Ascending aorta (tissue), 2 donors: ENCODE data around the gene DTHD1. TPM values are rescaled to one million over a fixed set of nuclear protein-coding genes. Genes with fewer than 3 reads are reported as not detected.

Source experiments
- DNase-seq, 2 donors: peaks; one replicate each; pipeline ENCODE4 v3.0.0-alpha.2; 2019; ENCODE audit warnings: low spot score in 2 of 2
- H3K27ac ChIP-seq, 2 donors: fragments of 200-600 bp; sonication (generic); one replicate each; pipeline ENCODE4 v1.5.1; 2016 to 2017; ENCODE audit warnings: mild to moderate bottlenecking in 1 of 2
- H3K27me3 ChIP-seq: fragments of 200-600 bp; sonication (generic); one replicate; pipeline ENCODE4 v1.5.1; 2017
- H3K36me3 ChIP-seq, 2 donors: fragments of 200-600 bp; sonication (generic); one replicate each; pipeline ENCODE4 v1.5.1; 2016
- H3K4me1 ChIP-seq, 2 donors: fragments of 200-600 bp; sonication (generic); one replicate each; pipeline ENCODE4 v1.5.1; 2016 to 2017; ENCODE audit warnings: mild to moderate bottlenecking in 1 of 2
- H3K4me3 ChIP-seq, 2 donors: fragments of 200-600 bp; sonication (generic); one replicate each; pipeline ENCODE4 v1.5.1; 2016 to 2017; ENCODE audit warnings: mild to moderate bottlenecking in 1 of 2
- H3K9me3 ChIP-seq, 2 donors: fragments of 200-600 bp; sonication (generic); one replicate each; pipeline ENCODE4 v1.5.1; 2016
- CTCF ChIP-seq, 3 experiments: fragments of 200-600 bp in 2 of 3; fragments of 450-650 bp in 1 of 3; sonication (generic) in 2 of 3; IDR thresholded peaks; one replicate each; pipeline ENCODE4 v1.5.1; 2016 to 2019; ENCODE audit warnings: antibody characterized with exemption in 3 of 3, mild to moderate bottlenecking in 1 of 3, moderate library complexity in 1 of 3
- intact Hi-C: fragments of 100-400 bp; cut with DNase I; formaldehyde crosslinking; loops from one replicate; pipeline ENCODE4 v1.15.1; 2023
- total RNA-seq: library from RNA; depleted of rRNA; stranded (reverse); fragments of >200 nt; gene quantifications from one replicate; pipeline ENCODE4 v1.1.0, GENCODE V29; 2016

DTHD1 gene
- total RNA-seq, 1 donor from 2014 or later: not detected

- Histone ChIP-seq H3K27ac (no peak overlapping the region), H3K4me1 (no peaks in the 10 kb centered on the region), H3K36me3 (no peaks in the 10 kb centered on the region), H3K4me3 (no peak overlapping the region), H3K9me3 (peaks cover 0 to 4% of the 10 kb centered on the region in 2 donors), H3K27me3 (no peaks in the 10 kb centered on the region)
- intact Hi-C loops: no loop called here
- no peak for TF ChIP-seq CTCF (IDR thresholded peaks at IDR 0.05)
- DNase-seq: no peak
Observed at GRCh38 chr4:36374836-36375511, 93.6 kb downstream of the DTHD1 start.

GRCh38 chr4:36385951-36386571 lies 104.6 kb downstream of the DTHD1 start:
- H3K36me3 ChIP-seq: no peaks in the 10 kb centered on the region
- DNase-seq: no peak
- no peaks in the 10 kb centered on the region for H3K4me1 ChIP-seq
- H3K9me3 ChIP-seq: no peaks in the 10 kb centered on the region
- H3K27ac ChIP-seq: no peak overlapping the region
- no peak for TF ChIP-seq CTCF (IDR thresholded peaks at IDR 0.05)
- intact Hi-C loops: no loop called here
- H3K4me3 ChIP-seq: no peak overlapping the region
- no peaks in the 10 kb centered on the region for H3K27me3 ChIP-seq

- intact Hi-C loops: no loop called here
- no peaks in the 10 kb centered on the region for H3K4me1 ChIP-seq
- TF ChIP-seq CTCF (IDR thresholded peaks at IDR 0.05): no peak
Observed at GRCh38 chr4:36386691-36387090, 105.3 kb downstream of the DTHD1 start.

GRCh38 chr4:36388710-36389109 lies 107.3 kb downstream of the DTHD1 start:
- Histone ChIP-seq H3K27me3 (no peaks in the 10 kb centered on the region), H3K36me3 (no peaks in the 10 kb centered on the region), H3K4me3 (no peak overlapping the region), H3K9me3 (no peaks in the 10 kb centered on the region), H3K4me1 (no peaks in the 10 kb centered on the region), H3K27ac (no peak overlapping the region)
- intact Hi-C loops: no loop called here
- DNase-seq: no peak
- TF ChIP-seq CTCF (IDR thresholded peaks at IDR 0.05): no peak

More at GRCh38 chr4:36386691-36387090, 105.3 kb downstream of the DTHD1 start:
- H3K4me3 ChIP-seq: no peak overlapping the region
- H3K36me3 ChIP-seq: no peaks in the 10 kb centered on the region
- no peak overlapping the region for H3K27ac ChIP-seq
- DNase-seq: no peak
- H3K9me3 ChIP-seq: no peaks in the 10 kb centered on the region
- H3K27me3 ChIP-seq: no peaks in the 10 kb centered on the region

GRCh38 chr4:36391411-36391810 lies 110.0 kb downstream of the DTHD1 start:
- intact Hi-C loops: no loop called here
- H3K27me3 ChIP-seq: no peaks in the 10 kb centered on the region
- no peak for TF ChIP-seq CTCF (IDR thresholded peaks at IDR 0.05)
- no peaks in the 10 kb centered on the region for H3K9me3 ChIP-seq
- no peak overlapping the region for H3K4me3 ChIP-seq
- no peak overlapping the region for H3K27ac ChIP-seq
- no peaks in the 10 kb centered on the region for H3K36me3 ChIP-seq
- no peaks in the 10 kb centered on the region for H3K4me1 ChIP-seq
- DNase-seq: no peak
